Caco-2 (cell line): ENCODE results near the gene GRM1. TPM values are rescaled to one million over a fixed set of nuclear protein-coding genes. Genes with fewer than 3 reads are reported as not detected.

Experiments
- BruUV-seq: library from RNA; stranded (reverse); fragments of 400-500 nt; replicated peaks from 2 replicates; lab custom pipeline; 2021; lab: Mats Ljungman, UMichigan
- CTCF ChIA-PET: fragments of 300-600 bp; sonication (Branson Sonifier 250); formaldehyde crosslinking; loops from one replicate; lab custom pipeline; 2022; ENCODE audit warnings: antibody characterized with exemption; lab: Charles Lee
- POLR2A ChIA-PET: fragments of 300-600 bp; sonication (Branson Sonifier 250); formaldehyde crosslinking; loops from one replicate; lab custom pipeline; 2022; ENCODE audit warnings: antibody characterized with exemption; lab: Charles Lee
- DNase-seq, 2 experiments: peaks; one replicate each; pipeline versions ENCODE4 v3.0.0 to v3.0.0-alpha.2; 2020 to 2022
- H3K27me3 ChIP-seq: replicated peaks from 2 replicates; pipeline ENCODE4 v1.6.0; 2011; ENCODE audit warnings: low read length; ENCODE audit not compliant: control insufficient read depth, insufficient read depth
- H3K36me3 ChIP-seq: 2 replicates; pipeline ENCODE4 v1.5.1; 2011; ENCODE audit warnings: low read length; ENCODE audit not compliant: control insufficient read depth, insufficient read depth
- H3K4me1 ChIP-seq: fragments of 250-450 bp; sonication (Bioruptor Pico); 2 replicates; pipeline ENCODE4 v1.5.1; 2020; ENCODE audit warnings: mild to moderate bottlenecking
- H3K4me3 ChIP-seq: 2 replicates; pipeline ENCODE4 v1.5.1; 2011; ENCODE audit warnings: low read depth, mild to moderate bottlenecking, control low read depth, low read length
- H3K9me3 ChIP-seq: fragments of 250-450 bp; sonication (Bioruptor Pico); 2 replicates; pipeline ENCODE4 v1.5.1; 2020; ENCODE audit warnings: mild to moderate bottlenecking, moderate library complexity
- H3K27ac Mint-ChIP-seq: one replicate; pipeline ENCODE4 v1.8.0; 2022; ENCODE audit warnings: mixed read lengths; ENCODE audit not compliant: unreplicated experiment
- H3K27me3 Mint-ChIP-seq: one replicate; pipeline ENCODE4 v1.8.0; 2022; ENCODE audit warnings: mixed read lengths; ENCODE audit not compliant: insufficient read depth, unreplicated experiment
- H3K36me3 Mint-ChIP-seq: one replicate; pipeline ENCODE4 v1.8.0; 2022; ENCODE audit warnings: mild to moderate bottlenecking, mixed read lengths; ENCODE audit not compliant: insufficient read depth, unreplicated experiment
- H3K4me1 Mint-ChIP-seq: one replicate; pipeline ENCODE4 v1.8.0; 2022; ENCODE audit warnings: low read depth, mixed read lengths; ENCODE audit not compliant: unreplicated experiment
- H3K4me3 Mint-ChIP-seq: one replicate; pipeline ENCODE4 v1.8.0; 2022; ENCODE audit warnings: mild to moderate bottlenecking, moderate library complexity, mixed read lengths; ENCODE audit not compliant: unreplicated experiment
- H3K9me3 Mint-ChIP-seq: one replicate; pipeline ENCODE4 v1.8.0; 2022; ENCODE audit warnings: mixed read lengths; ENCODE audit not compliant: unreplicated experiment
- intact Hi-C: fragments of 100-400 bp; cut with micrococcal nuclease; formaldehyde crosslinking; loops from one replicate; pipeline ENCODE4 v1.10.0; 2022; ENCODE audit not compliant: unreplicated experiment
- total RNA-seq: library from RNA; stranded (reverse); gene quantifications from 2 replicates; pipeline ENCODE4 v1.2.3, GENCODE V29; 2022
- TF ChIP-seq, protein P1 (sequence below), 2 experiments: fragments of 200-600 bp in 1 of 2; IDR thresholded peaks; 1 replicate in 1 of 2; 2 replicates in 1 of 2; pipeline versions ENCODE4 v1.5.1 to v1.8.0; 2011 to 2022; ENCODE audit warnings: antibody characterized with exemption in 1 of 2, control low read depth in 1 of 2, inconsistent platforms in 1 of 2, low read depth in 1 of 2, low read length in 1 of 2, mild to moderate bottlenecking in 1 of 2, moderate library complexity in 1 of 2; ENCODE audit not compliant: insufficient read depth in 1 of 2, severe bottlenecking in 1 of 2, unreplicated experiment in 1 of 2

The GRM1 gene
- total RNA-seq, 1 experiment from 2014 or later: not detected

DNA sequence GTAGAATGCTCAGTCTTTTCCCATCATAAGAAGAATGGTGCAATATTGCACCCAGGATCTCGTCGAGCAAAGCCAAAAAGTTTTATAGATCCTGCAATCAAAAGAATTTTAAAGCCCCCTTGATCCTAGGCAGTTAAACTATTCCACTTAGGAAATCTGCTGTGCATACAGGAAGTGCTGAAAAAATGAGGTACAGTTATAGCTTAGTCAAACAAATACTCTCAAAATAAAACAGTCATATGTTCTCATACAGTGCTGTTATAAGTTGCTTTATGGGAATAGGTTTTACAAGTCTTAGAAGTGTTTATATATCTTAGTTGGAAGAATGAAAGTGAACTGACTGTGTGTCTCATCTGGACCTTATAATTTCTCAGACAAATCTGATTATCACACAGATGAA, 282.2 kb downstream of the GRM1 start:
- ChIA-PET CTCF (no interaction called here), POLR2A (no interaction called here)
- H3K4me1 ChIP-seq: no peaks in the 10 kb centered on the region
- H3K4me3 ChIP-seq: no peak overlapping the region
- no TSS peak for BruUV-seq
- Mint-ChIP-seq H3K27ac (no peak overlapping the region), H3K4me3 (no peak overlapping the region), H3K9me3 (no peaks in the 10 kb centered on the region), H3K27me3 (peaks cover 3% of the 10 kb centered on the region), H3K4me1 (no peaks in the 10 kb centered on the region), H3K36me3 (no peaks in the 10 kb centered on the region)
- TF ChIP-seq, protein P1, sequence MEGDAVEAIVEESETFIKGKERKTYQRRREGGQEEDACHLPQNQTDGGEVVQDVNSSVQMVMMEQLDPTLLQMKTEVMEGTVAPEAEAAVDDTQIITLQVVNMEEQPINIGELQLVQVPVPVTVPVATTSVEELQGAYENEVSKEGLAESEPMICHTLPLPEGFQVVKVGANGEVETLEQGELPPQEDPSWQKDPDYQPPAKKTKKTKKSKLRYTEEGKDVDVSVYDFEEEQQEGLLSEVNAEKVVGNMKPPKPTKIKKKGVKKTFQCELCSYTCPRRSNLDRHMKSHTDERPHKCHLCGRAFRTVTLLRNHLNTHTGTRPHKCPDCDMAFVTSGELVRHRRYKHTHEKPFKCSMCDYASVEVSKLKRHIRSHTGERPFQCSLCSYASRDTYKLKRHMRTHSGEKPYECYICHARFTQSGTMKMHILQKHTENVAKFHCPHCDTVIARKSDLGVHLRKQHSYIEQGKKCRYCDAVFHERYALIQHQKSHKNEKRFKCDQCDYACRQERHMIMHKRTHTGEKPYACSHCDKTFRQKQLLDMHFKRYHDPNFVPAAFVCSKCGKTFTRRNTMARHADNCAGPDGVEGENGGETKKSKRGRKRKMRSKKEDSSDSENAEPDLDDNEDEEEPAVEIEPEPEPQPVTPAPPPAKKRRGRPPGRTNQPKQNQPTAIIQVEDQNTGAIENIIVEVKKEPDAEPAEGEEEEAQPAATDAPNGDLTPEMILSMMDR (IDR thresholded peaks at IDR 0.05; ENCODE audit: insufficient read depth in 1 of 2, low read depth in 1 of 2, low read length in 1 of 2, severe bottlenecking in 1 of 2, unreplicated experiment in 1 of 2): no peak
- H3K27me3 ChIP-seq: no peaks in the 10 kb centered on the region
- no peak for DNase-seq
- no peaks in the 10 kb centered on the region for H3K9me3 ChIP-seq
- no peaks in the 10 kb centered on the region for H3K36me3 ChIP-seq
- intact Hi-C loops: no loop called here

DNA sequence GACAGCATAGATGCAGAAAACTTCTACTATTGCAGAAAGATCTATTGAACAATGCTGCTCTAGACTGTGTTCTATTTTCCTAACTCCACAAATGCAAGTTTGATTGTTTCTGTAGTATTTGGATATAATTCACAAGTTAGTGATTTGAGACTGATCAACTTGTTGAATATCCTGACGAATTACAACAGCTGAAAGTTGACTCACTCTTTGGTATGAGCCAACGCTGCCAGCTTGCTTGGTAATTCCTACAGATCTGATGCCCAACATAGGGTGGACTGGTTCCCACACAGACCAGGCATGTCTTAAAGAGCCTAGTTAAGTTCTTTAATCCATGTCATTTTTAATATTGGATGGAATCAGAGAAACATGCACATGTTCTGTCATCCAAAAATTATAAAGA, 283.7 kb downstream of the GRM1 start:
- H3K4me1 Mint-ChIP-seq: no peaks in the 10 kb centered on the region
- CTCF ChIA-PET: no interaction called here
- POLR2A ChIA-PET: no interaction called here

DNA sequence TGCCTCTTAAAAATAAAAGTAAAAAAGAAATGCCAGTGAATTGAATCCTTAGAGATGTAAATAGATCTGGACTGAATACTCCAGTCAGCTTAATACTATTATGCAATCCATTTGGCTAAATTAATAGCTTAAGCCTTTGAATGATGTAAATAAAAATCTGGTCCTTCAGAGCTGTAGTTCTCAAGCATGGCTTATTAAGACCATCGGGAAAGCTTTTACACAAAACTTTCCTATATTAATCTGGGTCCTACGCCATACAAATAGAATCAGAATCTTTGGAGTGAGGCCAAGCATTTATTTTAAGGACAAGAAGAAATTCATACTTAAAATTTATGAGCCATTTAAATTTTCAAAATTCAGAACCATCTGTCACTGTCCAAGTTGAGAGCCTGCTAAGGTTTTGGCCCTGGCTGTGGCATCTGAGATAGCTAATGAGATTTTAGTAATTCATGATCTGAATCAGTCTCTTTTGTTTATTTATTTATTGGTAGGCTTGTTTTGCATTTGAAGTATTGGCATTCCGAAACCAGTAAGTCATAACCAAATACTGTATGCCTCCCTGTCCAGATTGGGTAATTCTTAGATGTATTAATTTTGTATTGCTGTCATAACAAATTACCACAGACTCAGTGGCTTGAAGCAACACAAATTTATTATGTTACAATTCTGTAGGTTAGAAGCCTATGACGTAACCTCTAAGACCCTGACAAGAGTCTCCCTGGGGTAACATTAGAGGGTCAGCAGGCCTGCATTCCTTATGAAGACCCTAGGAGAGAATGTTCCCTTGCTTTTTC, 286.7 kb downstream of the GRM1 start:
- H3K4me1 Mint-ChIP-seq: no peaks in the 10 kb centered on the region
- no peaks in the 10 kb centered on the region for H3K4me1 ChIP-seq
- DNase-seq: no peak
- H3K36me3 Mint-ChIP-seq: no peaks in the 10 kb centered on the region
- no peak overlapping the region for H3K4me3 ChIP-seq
- no peak overlapping the region for H3K27ac Mint-ChIP-seq
- H3K9me3 ChIP-seq: no peaks in the 10 kb centered on the region
- intact Hi-C loops: no loop called here
- no peak overlapping the region for H3K4me3 Mint-ChIP-seq
- POLR2A ChIA-PET: no interaction called here
- no peaks in the 10 kb centered on the region for H3K27me3 Mint-ChIP-seq
- TF ChIP-seq, protein P1 (IDR thresholded peaks at IDR 0.05; ENCODE audit: insufficient read depth in 1 of 2, low read depth in 1 of 2, low read length in 1 of 2, severe bottlenecking in 1 of 2, unreplicated experiment in 1 of 2): no peak
- BruUV-seq: no TSS peak
- no peaks in the 10 kb centered on the region for H3K9me3 Mint-ChIP-seq
- CTCF ChIA-PET: no interaction called here
- no peaks in the 10 kb centered on the region for H3K27me3 ChIP-seq
- no peaks in the 10 kb centered on the region for H3K36me3 ChIP-seq

More for the DNA sequence above, 283.7 kb downstream of the GRM1 start:
- Mint-ChIP-seq H3K9me3 (no peaks in the 10 kb centered on the region), H3K27ac (no peak overlapping the region), H3K36me3 (no peaks in the 10 kb centered on the region), H3K27me3 (no peaks in the 10 kb centered on the region), H3K4me3 (no peak overlapping the region)
- TF ChIP-seq, protein P1 (IDR thresholded peaks at IDR 0.05; ENCODE audit: insufficient read depth in 1 of 2, low read depth in 1 of 2, low read length in 1 of 2, severe bottlenecking in 1 of 2, unreplicated experiment in 1 of 2): no peak
- BruUV-seq: no TSS peak
- Histone ChIP-seq H3K4me1 (no peaks in the 10 kb centered on the region), H3K9me3 (no peaks in the 10 kb centered on the region), H3K27me3 (no peaks in the 10 kb centered on the region), H3K4me3 (no peak overlapping the region), H3K36me3 (no peaks in the 10 kb centered on the region)
- intact Hi-C loops: no loop called here
- DNase-seq: no peak
